Left lung (tissue), 10 donors: ENCODE data around the gene CDC45. TPM values are rescaled to one million over a fixed set of nuclear protein-coding genes. Genes with fewer than 3 reads are reported as not detected.

Experiments
- ATAC-seq: fragments of 200-7000 bp; cut with Tn5 transposase; one replicate; pipeline ENCODE4 v1.9.1; 2020; ENCODE audit warnings: moderate library complexity
- DNase-seq, 4 donors: peaks; one replicate each; pipeline ENCODE4 v3.0.0-alpha.2; 2013 to 2020
- H3K27ac ChIP-seq, 2 donors: fragments of 200-600 bp; sonication (generic) in 1 of 2; one replicate each; pipeline versions ENCODE4 v1.5.0 to v1.8.0; 2020 to 2021
- H3K27me3 ChIP-seq, 2 donors: fragments of 200-600 bp; sonication (generic) in 1 of 2; one replicate each; pipeline versions ENCODE4 v1.5.0 to v1.8.0; 2020 to 2021
- H3K36me3 ChIP-seq, 2 donors: fragments of 200-600 bp; sonication (generic) in 1 of 2; one replicate each; pipeline versions ENCODE4 v1.5.0 to v1.8.0; 2020 to 2021
- H3K4me1 ChIP-seq, 2 donors: fragments of 200-600 bp; one replicate each; pipeline ENCODE4 v1.8.0; 2021
- H3K4me3 ChIP-seq, 2 donors: fragments of 200-600 bp; sonication (generic) in 1 of 2; one replicate each; pipeline versions ENCODE4 v1.5.0 to v1.8.0; 2020 to 2021; ENCODE audit warnings: mild to moderate bottlenecking in 1 of 2
- H3K9me3 ChIP-seq, 2 donors: fragments of 200-600 bp; sonication (generic) in 1 of 2; one replicate each; pipeline versions ENCODE4 v1.5.0 to v1.8.0; 2020 to 2021
- CTCF ChIP-seq, 2 donors: fragments of 200-600 bp; sonication (generic) in 1 of 2; IDR thresholded peaks; one replicate each; pipeline versions ENCODE4 v1.5.0 to v1.8.0; 2021; ENCODE audit warnings: antibody characterized with exemption in 2 of 2
- intact Hi-C, 2 donors: fragments of 100-400 bp; cut with DNase I; formaldehyde crosslinking; loops; one replicate each; pipeline versions ENCODE4 v1.11.2 to v1.14.2; 2022
- polyA plus RNA-seq, 6 donors: library from polyadenylated mRNA; unstranded; fragments of 120-200 nt; gene quantifications; one replicate each; pipeline ENCODE4 v1.2.1, GENCODE V29; 2013; ENCODE audit not compliant: insufficient read length in 6 of 6
- total RNA-seq, 2 donors: library from RNA; stranded (reverse); fragmentation: NEBNext Ultra II Directional; extraction: Animal tissue kit (Norgen Biotek cat#: 25700); gene quantifications; one replicate each; pipeline ENCODE4 v1.2.1, GENCODE V29; 2021
- donor health status: DM: no; HTN: yes; CAD: no.
- donor health status: DM: no; HTN: no; CAD: no.

Gene CDC45
- total and polyA plus RNA-seq, 8 donors = 6.5 to 23.2 (median 16.2) TPM

GRCh38 chr22:19506212-19506611, 26.5 kb downstream of the CDC45 start:
- Histone ChIP-seq H3K27me3 (no peaks in the 10 kb centered on the region), H3K27ac (no peak overlapping the region), H3K36me3 (no peaks in the 10 kb centered on the region), H3K9me3 (no peaks in the 10 kb centered on the region), H3K4me3 (no peak overlapping the region), H3K4me1 (no peaks in the 10 kb centered on the region)
- no peak for TF ChIP-seq CTCF (IDR thresholded peaks at IDR 0.05)
- ATAC-seq = no peak
- intact Hi-C loops = no loop called here
- DNase-seq = no peak

- H3K9me3 ChIP-seq = no peaks in the 10 kb centered on the region
- no peak overlapping the region for H3K27ac ChIP-seq
- no peak for TF ChIP-seq CTCF (IDR thresholded peaks at IDR 0.05)
- H3K27me3 ChIP-seq = no peaks in the 10 kb centered on the region
- no peak overlapping the region for H3K4me3 ChIP-seq
- DNase-seq (no peak), ATAC-seq (no peak)
- no peaks in the 10 kb centered on the region for H3K36me3 ChIP-seq
- H3K4me1 ChIP-seq = no peaks in the 10 kb centered on the region
- intact Hi-C loops = no loop called here
These were observed 27.8 kb downstream of the CDC45 start for GRCh38 chr22:19507534-19507861.

DNA sequence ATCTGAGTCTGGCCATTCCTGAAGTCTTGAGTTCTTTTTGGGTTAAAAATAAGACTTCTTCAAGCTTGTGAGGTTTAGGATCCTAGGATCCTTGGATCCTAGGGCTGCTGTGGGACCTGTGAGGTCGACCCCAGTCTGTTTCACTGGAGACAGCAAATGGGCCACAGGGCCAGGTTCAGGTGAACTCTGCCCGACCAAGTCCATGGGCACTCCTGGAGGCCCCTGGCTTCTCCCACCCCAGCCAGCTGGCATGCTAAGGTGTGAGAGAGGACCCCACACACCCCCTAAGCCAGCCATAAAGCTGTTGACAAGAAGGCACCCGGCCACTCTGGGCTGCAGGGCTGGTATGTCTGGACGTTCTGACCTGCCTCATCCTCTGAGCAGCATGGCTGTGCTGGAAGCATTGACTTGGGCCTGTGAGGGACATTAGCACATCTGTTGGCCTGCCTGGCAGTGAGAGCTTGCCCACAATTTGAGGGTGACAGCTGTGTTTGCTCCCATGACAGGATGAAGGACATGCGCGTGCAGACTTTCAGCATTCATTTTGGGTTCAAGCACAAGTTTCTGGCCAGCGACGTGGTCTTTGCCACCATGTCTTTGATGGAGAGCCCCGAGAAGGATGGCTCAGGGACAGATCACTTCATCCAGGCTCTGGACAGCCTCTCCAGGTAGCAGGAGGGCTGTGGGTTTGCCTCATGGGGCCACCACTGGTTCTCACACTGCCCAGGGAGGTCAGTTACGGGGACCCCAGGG, 28.5 kb downstream of the CDC45 start:
- intact Hi-C loops = no loop called here
- Histone ChIP-seq H3K9me3 (no peaks in the 10 kb centered on the region), H3K27ac (no peak overlapping the region), H3K27me3 (no peaks in the 10 kb centered on the region), H3K4me3 (no peak overlapping the region), H3K4me1 (no peaks in the 10 kb centered on the region), H3K36me3 (no peaks in the 10 kb centered on the region)
- ATAC-seq = no peak
- no peak for TF ChIP-seq CTCF (IDR thresholded peaks at IDR 0.05)
- no peak for DNase-seq

DNA sequence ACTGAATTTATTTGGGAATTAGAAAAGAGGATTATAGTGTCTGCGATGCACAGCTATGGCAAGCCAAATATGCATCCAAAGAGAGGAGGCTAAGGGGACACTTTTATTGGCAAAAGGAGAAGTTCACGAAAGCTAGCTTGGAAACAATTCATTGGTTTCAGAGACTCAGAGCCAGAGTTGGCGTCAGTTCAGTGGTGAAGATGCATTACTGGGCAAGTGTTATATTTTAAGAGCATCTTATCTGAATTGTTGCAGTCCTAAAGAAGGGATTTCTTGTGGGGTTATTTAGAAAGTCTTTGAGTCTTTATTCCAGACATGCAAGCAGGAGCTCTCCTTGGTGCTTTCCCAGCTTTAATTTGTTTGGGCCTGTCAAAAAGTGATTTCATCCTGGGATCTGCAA, 29.5 kb downstream of the CDC45 start:
- no peaks in the 10 kb centered on the region for H3K27me3 ChIP-seq
- ATAC-seq = no peak
- H3K4me1 ChIP-seq = no peaks in the 10 kb centered on the region
- peaks cover 0 to 9% of the 10 kb centered on the region in 2 donors for H3K9me3 ChIP-seq
- DNase-seq = no peak
- H3K4me3 ChIP-seq = no peak overlapping the region
- no peak for TF ChIP-seq CTCF (IDR thresholded peaks at IDR 0.05)
- no peak overlapping the region for H3K27ac ChIP-seq
- H3K36me3 ChIP-seq = no peaks in the 10 kb centered on the region
- intact Hi-C loops = no loop called here

DNA sequence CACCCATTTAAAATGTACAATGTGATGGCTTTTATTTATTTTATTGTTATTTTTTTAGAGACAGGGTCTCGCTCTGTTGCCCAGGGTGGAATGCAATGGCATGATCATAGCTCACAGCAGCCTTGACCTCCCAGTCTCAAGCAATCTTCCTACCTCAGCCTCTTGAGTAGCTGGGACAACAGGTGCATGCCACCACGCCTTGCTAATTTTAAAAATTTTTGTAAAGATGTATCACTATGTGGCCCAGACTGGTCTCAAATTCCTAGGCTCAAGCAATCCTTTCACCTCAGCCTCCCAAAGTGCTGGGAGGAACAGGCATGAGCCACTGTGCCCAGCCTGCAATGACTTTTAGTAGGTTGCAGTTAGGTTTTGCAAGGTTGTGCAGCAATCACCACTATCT, 30.2 kb downstream of the CDC45 start:
- Histone ChIP-seq H3K9me3 (peaks cover 0 to 11% of the 10 kb centered on the region in 2 donors), H3K4me1 (no peaks in the 10 kb centered on the region), H3K27ac (no peak overlapping the region), H3K36me3 (no peaks in the 10 kb centered on the region), H3K4me3 (no peak overlapping the region), H3K27me3 (no peaks in the 10 kb centered on the region)
- ATAC-seq = no peak
- DNase-seq = no peak
- no peak for TF ChIP-seq CTCF (IDR thresholded peaks at IDR 0.05)
- intact Hi-C loops = no loop called here
